Activated CD8-positive, alpha-beta memory T cell treated with anti-CD3 and anti-CD28 coated beads, Interleukin-2, amount 50 U/mL, for 4 hours (primary cell): ENCODE results near the gene GLI3.

ENCODE experiments used
- DNase-seq: peaks from one replicate; pipeline ENCODE4 v3.0.0-alpha.2; 2020

The GLI3 gene

GRCh38 chr7:42022791-42023190 is 214.2 kb downstream of the GLI3 start:
- no peak for DNase-seq

- DNase-seq, result no peak
These were observed 215.0 kb downstream of the GLI3 start for GRCh38 chr7:42022056-42022455.

GRCh38 chr7:42021631-42022030 is 215.4 kb downstream of the GLI3 start:
- DNase-seq, result no peak

DNA sequence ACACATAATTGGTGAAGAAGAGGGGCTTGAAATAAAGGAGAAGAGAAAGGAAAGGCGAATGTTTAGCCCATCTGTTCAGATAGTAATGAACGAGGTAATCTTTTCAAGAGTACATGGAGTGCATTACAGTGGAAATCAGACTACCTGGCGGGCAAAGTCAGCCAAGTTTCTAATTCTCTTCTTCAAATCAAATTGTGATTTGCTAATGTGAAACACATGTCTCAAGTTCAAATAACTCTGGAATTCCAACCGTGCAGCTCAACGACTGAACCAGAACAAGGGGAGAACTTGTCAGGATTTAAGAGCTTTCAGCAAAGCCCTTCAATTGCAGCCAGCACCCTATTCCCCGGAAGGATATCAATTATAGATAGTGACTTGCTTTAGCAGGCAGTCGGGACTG is 216.9 kb downstream of the GLI3 start:
- no peak for DNase-seq

DNA sequence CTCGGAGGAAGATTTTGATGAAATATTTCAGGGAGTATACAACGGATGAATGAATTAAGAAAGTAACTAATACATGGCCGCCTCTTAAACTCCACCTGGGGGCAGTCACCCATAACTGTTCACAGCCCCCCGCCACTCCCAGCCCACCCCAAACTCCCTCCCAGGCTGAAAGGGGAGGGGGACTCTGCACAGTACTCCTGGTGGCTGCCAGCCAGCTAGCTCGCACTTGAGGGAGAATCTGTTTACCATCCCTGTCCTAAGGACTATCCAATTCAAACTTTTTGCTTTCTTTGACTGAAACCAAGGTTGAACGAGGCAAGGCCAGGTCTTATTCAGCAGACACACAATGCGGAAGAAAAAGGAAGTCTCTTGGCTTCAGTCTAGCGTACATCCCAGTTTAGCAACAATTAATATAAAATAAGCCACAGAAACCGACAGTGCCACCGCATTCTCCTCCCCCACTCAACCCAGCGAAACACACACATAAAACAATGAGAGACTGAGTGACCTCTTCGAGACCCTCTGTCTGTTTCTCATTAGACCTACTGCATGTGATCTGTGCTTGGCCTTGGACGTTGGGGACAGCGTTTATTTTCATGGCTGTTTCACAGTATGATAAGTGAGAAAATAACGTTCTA is 219.5 kb downstream of the GLI3 start:
- no peak for DNase-seq

DNA sequence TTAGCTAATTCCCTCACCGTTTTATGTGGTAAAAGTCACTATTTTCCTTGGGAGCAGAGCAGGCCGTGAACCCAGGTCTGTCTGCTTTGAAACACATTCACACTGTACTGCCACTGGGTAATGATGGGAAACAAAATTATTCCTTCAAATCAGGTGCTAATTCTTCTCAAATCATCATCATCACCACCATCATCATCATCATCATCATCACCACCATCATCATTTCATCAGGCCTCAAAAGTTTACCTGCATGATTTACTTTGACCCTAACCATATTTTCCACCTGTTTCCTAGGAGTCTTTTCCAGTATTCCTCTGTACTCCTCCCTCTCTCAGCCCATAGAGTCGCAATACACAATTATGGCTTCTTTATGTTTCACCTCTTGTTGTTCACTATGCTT is 220.5 kb downstream of the GLI3 start:
- no peak for DNase-seq

DNA sequence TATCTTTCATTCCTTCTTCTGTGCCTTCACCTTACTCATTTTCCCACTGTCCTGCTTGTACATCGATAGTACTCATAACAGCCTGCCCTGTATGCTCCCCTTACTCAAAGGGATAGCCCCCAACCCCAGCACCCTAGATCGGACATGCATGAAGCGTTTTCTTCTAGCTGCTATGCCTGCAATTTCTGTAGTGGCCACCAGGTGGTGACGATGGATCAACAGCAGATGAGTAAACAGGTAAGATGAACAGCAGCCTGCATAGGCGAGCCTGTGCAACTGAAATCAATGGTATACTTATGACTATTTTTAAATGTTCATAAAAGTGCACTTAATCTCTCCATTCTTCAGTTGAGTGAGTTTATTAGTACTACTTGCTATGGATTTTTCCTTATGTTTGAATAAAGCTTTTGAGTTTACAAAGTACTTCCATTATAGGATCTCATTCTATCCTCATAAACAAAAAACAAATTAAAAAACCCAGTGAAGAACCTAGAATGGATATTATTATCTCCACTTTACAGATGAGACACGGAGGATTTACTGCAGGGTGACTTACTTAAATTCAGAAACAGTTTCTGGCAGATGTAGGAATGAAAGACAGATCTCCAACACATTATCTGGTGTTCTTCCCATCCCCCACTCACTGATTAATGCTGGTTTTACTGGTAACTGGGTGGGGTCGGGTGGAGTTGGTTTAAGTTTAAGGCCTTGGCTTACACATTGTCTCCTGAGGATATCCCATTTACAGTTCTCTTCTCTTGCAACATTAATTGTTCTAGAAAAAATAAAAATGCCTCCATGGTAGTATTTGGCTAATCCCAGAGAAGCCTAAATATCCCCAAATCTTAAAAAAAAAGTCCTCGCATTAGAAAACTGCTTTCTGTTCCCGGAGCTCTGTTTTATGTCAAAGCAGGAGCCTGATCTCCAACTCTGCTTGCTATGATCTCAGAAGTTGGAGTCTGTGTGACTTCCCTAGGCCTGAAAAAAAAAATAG is 222.1 kb downstream of the GLI3 start:
- DNase-seq, result no peak

DNA sequence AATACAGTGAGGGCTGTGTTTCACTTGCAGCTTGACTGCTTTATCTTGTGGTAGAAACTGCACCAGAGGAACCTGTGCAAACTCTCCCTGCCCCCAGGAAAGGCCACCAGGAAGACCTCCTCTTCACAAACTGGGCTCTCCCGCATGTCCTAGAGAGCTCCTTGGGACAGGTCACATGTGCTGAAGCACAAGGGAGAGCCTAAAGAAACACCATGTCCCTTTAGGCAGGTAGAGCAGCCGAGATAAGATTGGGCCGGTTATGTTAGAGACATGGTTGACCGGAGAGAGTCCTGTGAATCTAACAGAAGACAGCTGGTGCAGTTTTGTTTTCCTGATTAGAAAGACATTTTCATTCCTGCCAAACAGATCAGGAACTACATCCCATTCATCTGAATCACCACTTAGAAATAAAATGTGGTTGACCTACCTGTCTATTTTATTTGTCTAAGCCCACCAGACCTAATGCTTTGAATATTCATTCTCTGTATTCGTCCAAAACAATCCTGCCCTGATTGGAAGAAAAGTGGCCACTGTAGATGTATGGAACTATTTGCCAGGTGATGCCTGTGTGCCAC is 224.1 kb downstream of the GLI3 start:
- DNase-seq, result no peak

DNA sequence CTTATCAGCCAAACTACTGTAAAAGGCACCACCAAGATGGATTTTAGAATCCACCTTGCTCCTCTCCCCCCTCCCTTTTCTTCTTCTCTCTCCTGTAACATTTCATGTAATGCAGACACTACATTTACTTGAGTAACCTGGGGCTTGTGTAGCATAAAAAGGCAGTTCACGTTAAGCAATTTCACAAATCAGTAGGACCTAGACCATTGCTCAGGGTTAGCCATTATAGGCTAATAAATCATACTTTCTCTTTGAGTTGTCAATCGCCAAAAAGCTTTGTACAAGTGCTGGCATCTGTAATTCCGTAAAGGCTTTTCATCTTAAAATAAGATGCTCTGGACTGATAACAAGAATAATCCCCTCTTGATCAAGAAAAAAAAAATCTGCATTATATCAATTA is 224.7 kb downstream of the GLI3 start:
- DNase-seq, result no peak

GRCh38 chr7:42011846-42012245 is 225.2 kb downstream of the GLI3 start:
- no peak for DNase-seq

DNA sequence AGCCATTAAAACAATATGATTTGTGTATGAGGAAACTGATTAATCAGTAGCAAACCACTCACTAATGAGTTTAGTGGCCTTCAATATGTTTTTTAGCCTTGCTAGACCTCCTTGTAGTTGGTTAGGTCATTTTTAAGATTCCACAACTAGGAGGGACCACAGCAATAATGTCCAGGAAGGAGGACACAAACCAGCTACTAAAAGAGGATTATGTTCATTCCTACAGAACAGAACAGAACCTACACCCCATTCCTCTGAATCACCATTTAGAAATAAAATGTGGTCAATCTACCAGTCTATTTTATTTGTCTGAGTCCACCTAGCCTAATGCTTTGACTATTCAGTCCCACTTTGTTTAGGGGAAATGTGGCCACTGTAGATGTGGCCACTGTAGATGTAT is 226.3 kb downstream of the GLI3 start:
- no peak for DNase-seq

- no peak for DNase-seq
These were observed 230.1 kb downstream of the GLI3 start for GRCh38 chr7:42006801-42007513.

- no peak for DNase-seq
These were observed 234.4 kb downstream of the GLI3 start for GRCh38 chr7:42002654-42003053.

DNA sequence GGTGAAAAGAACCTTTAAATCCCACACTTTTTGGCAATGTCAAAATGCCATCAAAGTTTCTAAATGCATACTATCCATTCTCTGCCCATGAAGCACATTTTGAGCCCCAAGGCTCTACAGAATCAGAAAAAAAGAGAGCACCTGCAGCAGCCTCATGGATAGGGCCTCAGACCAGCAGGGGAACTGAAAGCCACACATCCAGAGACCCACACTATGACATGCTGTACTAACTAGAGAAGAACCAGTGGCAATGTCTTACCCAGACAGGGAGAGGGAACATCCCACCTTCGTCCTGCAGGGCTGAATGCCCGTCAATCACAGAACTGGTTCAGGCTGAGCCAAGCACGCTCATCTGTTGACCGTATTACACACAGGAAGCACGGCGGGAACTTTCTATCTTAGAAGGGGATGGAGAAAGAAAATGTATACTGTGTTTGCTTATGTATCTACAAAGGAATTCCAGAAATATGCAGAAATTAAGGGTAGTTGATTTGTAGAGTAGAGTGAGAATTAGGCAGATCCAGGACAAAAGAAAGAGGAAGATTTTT is 237.2 kb downstream of the GLI3 start:
- DNase-seq, result no peak

DNA sequence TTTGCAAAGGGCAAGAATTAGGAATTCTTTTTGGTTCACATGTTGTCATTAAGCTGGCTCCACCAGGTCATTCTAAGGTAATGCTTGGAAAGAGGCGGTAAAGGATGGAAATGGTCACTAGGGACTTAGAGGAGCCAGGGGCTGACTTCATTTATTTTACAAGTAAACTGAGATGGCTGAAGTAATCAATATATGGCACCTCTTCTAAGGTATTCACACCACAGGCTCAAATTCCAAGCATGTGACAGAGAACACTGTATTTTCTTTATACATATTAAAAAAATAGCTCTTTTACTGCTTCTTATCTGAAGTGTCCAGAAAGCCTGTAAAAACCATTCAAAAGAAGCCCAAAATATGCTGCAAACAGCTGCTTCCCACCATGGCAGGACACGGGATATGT is 239.0 kb downstream of the GLI3 start:
- no peak for DNase-seq

GRCh38 chr7:41997151-41997550 is 239.9 kb downstream of the GLI3 start:
- DNase-seq, result no peak

GRCh38 chr7:41996381-41997035 is 240.5 kb downstream of the GLI3 start:
- DNase-seq, result no peak

- no peak for DNase-seq
These were observed 241.3 kb downstream of the GLI3 start for GRCh38 chr7:41995632-41996271.

DNA sequence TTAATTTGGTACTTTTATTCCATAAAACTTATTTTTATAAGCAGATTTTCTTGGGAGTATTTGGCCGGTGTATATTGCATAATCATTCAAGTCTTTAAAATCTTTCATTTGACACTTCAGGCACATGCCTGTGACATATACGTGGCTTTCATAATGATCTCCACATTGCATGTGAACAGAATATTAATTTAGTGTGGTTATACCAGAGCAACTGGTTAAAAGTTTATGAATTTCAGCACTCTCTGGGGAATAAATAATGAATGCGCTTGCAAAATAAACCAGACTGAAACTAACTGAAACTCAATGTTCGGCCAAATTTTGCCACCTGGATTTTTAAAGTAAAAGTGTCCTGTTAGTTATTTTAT is 242.3 kb downstream of the GLI3 start:
- DNase-seq, result no peak

DNA sequence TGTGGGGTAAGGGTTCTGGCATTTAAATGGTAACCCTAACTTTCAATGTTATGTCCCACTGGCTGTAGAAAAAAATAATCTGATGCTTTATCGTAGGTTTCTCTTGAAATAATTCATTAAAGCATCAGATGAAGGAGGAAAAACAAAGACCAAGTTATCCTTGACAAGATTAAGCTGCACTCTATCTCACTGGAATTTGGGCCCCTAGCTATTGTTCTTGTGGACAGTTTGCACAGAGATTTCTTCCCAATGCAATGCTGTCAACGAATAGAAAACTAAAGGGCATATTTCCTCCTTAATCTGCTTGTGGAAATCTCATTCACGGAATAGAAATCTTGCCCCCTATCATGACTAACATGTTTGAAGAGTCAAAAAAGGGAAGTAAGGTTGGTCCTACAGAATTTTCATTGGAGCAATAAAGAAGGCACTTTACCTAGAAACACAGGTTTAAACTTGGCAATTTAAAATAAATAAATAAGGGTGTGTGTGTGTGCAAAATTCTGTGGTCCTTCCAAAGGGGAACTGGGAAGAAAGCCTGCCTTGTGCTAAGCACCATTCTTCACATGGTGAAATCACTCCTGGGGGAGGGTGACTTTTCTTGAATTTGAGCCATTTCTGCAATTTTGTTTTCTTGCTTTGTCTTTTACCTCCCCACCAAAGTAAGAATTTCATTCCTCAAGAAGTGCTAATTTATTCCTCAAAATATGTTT is 242.8 kb downstream of the GLI3 start:
- no peak for DNase-seq
